NCI-H446 treated with DMSO at 0.1 percent for 48 hours (cell line): ENCODE data around the gene WDTC1.
"Not testable (repeated sequence)": the region's sequence is repeated elsewhere in the genome, so short reads cannot be mapped to it uniquely, and the experiment has no call there.

Experiments
- DNase-seq: peaks from one replicate; lab custom pipeline; 2025; lab: John Stamatoyannopoulos, UW

Gene WDTC1

GRCh38 chr1:27246194-27246593 lies 11.8 kb downstream of the WDTC1 start:
- no peak for DNase-seq

GRCh38 chr1:27253596-27253995 lies 19.2 kb downstream of the WDTC1 start:
- no peak for DNase-seq

- no peak for DNase-seq
These were observed 20.7 kb downstream of the WDTC1 start for GRCh38 chr1:27255136-27255535.

GRCh38 chr1:27257155-27257554 lies 22.7 kb downstream of the WDTC1 start:
- DNase-seq, result no peak

GRCh38 chr1:27258598-27258997 lies 24.2 kb downstream of the WDTC1 start:
- DNase-seq, result no peak

GRCh38 chr1:27267153-27267552 lies 32.7 kb downstream of the WDTC1 start:
- no peak for DNase-seq

- DNase-seq, result no peak
These were observed 34.8 kb downstream of the WDTC1 start for GRCh38 chr1:27269276-27269675.

- DNase-seq, result no peak
These were observed 39.8 kb downstream of the WDTC1 start for GRCh38 chr1:27274204-27274603.

GRCh38 chr1:27275696-27276095 lies 41.3 kb downstream of the WDTC1 start:
- no peak for DNase-seq

- DNase-seq, result peak; percentile 49
These were observed 50.2 kb downstream of the WDTC1 start for GRCh38 chr1:27284425-27285273.

GRCh38 chr1:27285274-27285660 lies 50.8 kb downstream of the WDTC1 start:
- DNase-seq, result no peak

- not testable (repeated sequence) for DNase-seq
These were observed 51.4 kb downstream of the WDTC1 start for GRCh38 chr1:27285821-27286220.

- DNase-seq, result not testable (repeated sequence)
These were observed 54.7 kb downstream of the WDTC1 start for GRCh38 chr1:27289125-27289524.

- DNase-seq, result no peak
These were observed 56.1 kb downstream of the WDTC1 start for GRCh38 chr1:27290581-27290980.

- DNase-seq, result no peak
These were observed 57.7 kb downstream of the WDTC1 start for GRCh38 chr1:27292106-27292505.

GRCh38 chr1:27293915-27294314 lies 59.5 kb downstream of the WDTC1 start:
- DNase-seq, result no peak

GRCh38 chr1:27296773-27297291 lies 62.4 kb downstream of the WDTC1 start:
- DNase-seq, result peak; percentile 43

- DNase-seq, result no peak
These were observed 63.5 kb downstream of the WDTC1 start for GRCh38 chr1:27297903-27298302.

GRCh38 chr1:27298632-27299384 lies 64.4 kb downstream of the WDTC1 start:
- DNase-seq, result peak; percentile 84

GRCh38 chr1:27299385-27300271 lies 65.2 kb downstream of the WDTC1 start:
- DNase-seq, result peak; percentile 99

GRCh38 chr1:27300341-27301051 lies 66.1 kb downstream of the WDTC1 start:
- DNase-seq, result peak; percentile 96
